ENCODE results near the gene SPECC1L.

- TF ChIP-seq CTCF (IDR thresholded peaks at IDR 0.05) (no peak), POLR2A (IDR thresholded peaks at IDR 0.05) (no peak)
Observed at GRCh38 chr22:24271386-24271854, 789 bp downstream of the SPECC1L start.

Data from uterus (tissue), 2 donors.